ENCODE data around the gene OPCML.

Gene OPCML

DNA sequence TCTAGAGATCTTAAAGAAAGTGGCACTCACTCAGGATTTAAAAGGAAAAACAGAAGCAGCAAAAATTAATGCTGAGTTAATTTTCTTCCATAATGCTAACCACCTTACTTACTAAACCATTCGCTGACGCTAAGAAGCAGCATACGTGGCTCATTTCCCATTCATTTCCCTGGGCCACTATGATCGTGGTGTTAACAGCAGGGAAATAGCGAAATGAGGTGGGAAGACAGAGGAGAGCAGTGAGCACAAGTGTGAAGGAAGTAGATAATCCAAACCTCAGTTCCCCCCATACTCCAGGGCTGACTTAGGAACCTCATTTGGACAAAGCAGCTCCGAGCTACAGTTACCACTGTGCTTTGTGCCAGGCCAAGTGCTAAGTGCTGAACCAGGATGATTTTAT lies 723.2 kb downstream of the OPCML start:
- no peak for TF ChIP-seq EZH2phosphoT487 (IDR thresholded peaks at IDR 0.05; ENCODE audit: low read length)
- no peak for TF ChIP-seq EZH2 (optimal IDR thresholded peaks at IDR 0.05; ENCODE audit: low read depth, low read length)
- TF ChIP-seq, protein P1, sequence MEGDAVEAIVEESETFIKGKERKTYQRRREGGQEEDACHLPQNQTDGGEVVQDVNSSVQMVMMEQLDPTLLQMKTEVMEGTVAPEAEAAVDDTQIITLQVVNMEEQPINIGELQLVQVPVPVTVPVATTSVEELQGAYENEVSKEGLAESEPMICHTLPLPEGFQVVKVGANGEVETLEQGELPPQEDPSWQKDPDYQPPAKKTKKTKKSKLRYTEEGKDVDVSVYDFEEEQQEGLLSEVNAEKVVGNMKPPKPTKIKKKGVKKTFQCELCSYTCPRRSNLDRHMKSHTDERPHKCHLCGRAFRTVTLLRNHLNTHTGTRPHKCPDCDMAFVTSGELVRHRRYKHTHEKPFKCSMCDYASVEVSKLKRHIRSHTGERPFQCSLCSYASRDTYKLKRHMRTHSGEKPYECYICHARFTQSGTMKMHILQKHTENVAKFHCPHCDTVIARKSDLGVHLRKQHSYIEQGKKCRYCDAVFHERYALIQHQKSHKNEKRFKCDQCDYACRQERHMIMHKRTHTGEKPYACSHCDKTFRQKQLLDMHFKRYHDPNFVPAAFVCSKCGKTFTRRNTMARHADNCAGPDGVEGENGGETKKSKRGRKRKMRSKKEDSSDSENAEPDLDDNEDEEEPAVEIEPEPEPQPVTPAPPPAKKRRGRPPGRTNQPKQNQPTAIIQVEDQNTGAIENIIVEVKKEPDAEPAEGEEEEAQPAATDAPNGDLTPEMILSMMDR (IDR thresholded peaks at IDR 0.05; ENCODE audit: low read length) = no peak
- no peak overlapping the region for H3K4me3 ChIP-seq (ENCODE audit: low read length)
- DNase-seq = no peak

GRCh38 chr11:132804258-132804657 lies 728.0 kb downstream of the OPCML start:
- Histone ChIP-seq H3K27me3 (replicated peaks; ENCODE audit: insufficient read depth, low read length) (no peaks in the 10 kb centered on the region), H3F3A (ENCODE audit: insufficient read depth, low read length) (no peaks in the 10 kb centered on the region), H3K79me2 (ENCODE audit: low read length) (no peaks in the 10 kb centered on the region), H3K36me3 (replicated peaks; ENCODE audit: insufficient read depth, low read length) (no peaks in the 10 kb centered on the region), H3K4me3 (ENCODE audit: low read length) (no peak overlapping the region), H3K4me1 (ENCODE audit: low read length) (no peaks in the 10 kb centered on the region), H3K9me3 (replicated peaks; ENCODE audit: insufficient read depth, low read length) (no peaks in the 10 kb centered on the region; the same call in 1 of the 2 replicates), H3K9me2 (replicated peaks; ENCODE audit: insufficient read depth, low read length) (no peaks in the 10 kb centered on the region), H3K4me2 (ENCODE audit: low read depth, low read length) (no peak overlapping the region), H2AFZ (ENCODE audit: low read length) (no peak overlapping the region), H3K27ac (ENCODE audit: low read length) (no peak overlapping the region), H3K9ac (ENCODE audit: low read length) (no peak overlapping the region), H4K20me1 (ENCODE audit: insufficient read depth, low read length) (no peaks in the 10 kb centered on the region)
- no peak for DNase-seq
- TF ChIP-seq EZH2 (optimal IDR thresholded peaks at IDR 0.05; ENCODE audit: low read depth, low read length) (no peak), EZH2phosphoT487 (IDR thresholded peaks at IDR 0.05; ENCODE audit: low read length) (no peak)
- TF ChIP-seq, protein P1 (IDR thresholded peaks at IDR 0.05; ENCODE audit: low read length) = no peak

More for the DNA sequence above, 723.2 kb downstream of the OPCML start:
- no peaks in the 10 kb centered on the region for H3K27me3 ChIP-seq (replicated peaks; ENCODE audit: insufficient read depth, low read length)
- H3K9ac ChIP-seq (ENCODE audit: low read length) = no peak overlapping the region
- H3K4me1 ChIP-seq (ENCODE audit: low read length) = no peaks in the 10 kb centered on the region
- no peaks in the 10 kb centered on the region for H4K20me1 ChIP-seq (ENCODE audit: insufficient read depth, low read length)
- no peak overlapping the region for H2AFZ ChIP-seq (ENCODE audit: low read length)
- no peak overlapping the region for H3K27ac ChIP-seq (ENCODE audit: low read length)
- no peaks in the 10 kb centered on the region; the same call in 1 of the 2 replicates for H3K9me3 ChIP-seq (replicated peaks; ENCODE audit: insufficient read depth, low read length)
- H3K79me2 ChIP-seq (ENCODE audit: low read length) = no peaks in the 10 kb centered on the region
- no peaks in the 10 kb centered on the region for H3K36me3 ChIP-seq (replicated peaks; ENCODE audit: insufficient read depth, low read length)
- no peaks in the 10 kb centered on the region for H3F3A ChIP-seq (ENCODE audit: insufficient read depth, low read length)
- H3K4me2 ChIP-seq (ENCODE audit: low read depth, low read length) = no peak overlapping the region
- H3K9me2 ChIP-seq (replicated peaks; ENCODE audit: insufficient read depth, low read length) = no peaks in the 10 kb centered on the region

GRCh38 chr11:132803436-132803835 lies 728.9 kb downstream of the OPCML start:
- no peaks in the 10 kb centered on the region for H4K20me1 ChIP-seq (ENCODE audit: insufficient read depth, low read length)
- H3K36me3 ChIP-seq (replicated peaks; ENCODE audit: insufficient read depth, low read length) = no peaks in the 10 kb centered on the region
- no peaks in the 10 kb centered on the region for H3F3A ChIP-seq (ENCODE audit: insufficient read depth, low read length)
- no peaks in the 10 kb centered on the region for H3K4me1 ChIP-seq (ENCODE audit: low read length)
- no peaks in the 10 kb centered on the region; the same call in 1 of the 2 replicates for H3K9me3 ChIP-seq (replicated peaks; ENCODE audit: insufficient read depth, low read length)
- no peak overlapping the region for H3K4me3 ChIP-seq (ENCODE audit: low read length)
- H3K27ac ChIP-seq (ENCODE audit: low read length) = no peak overlapping the region
- H2AFZ ChIP-seq (ENCODE audit: low read length) = no peak overlapping the region
- no peak for DNase-seq
- H3K79me2 ChIP-seq (ENCODE audit: low read length) = no peaks in the 10 kb centered on the region
- TF ChIP-seq, protein P1 (IDR thresholded peaks at IDR 0.05; ENCODE audit: low read length) = no peak
- no peak for TF ChIP-seq EZH2phosphoT487 (IDR thresholded peaks at IDR 0.05; ENCODE audit: low read length)
- TF ChIP-seq EZH2 (optimal IDR thresholded peaks at IDR 0.05; ENCODE audit: low read depth, low read length) = no peak
- H3K4me2 ChIP-seq (ENCODE audit: low read depth, low read length) = no peak overlapping the region
- H3K9ac ChIP-seq (ENCODE audit: low read length) = no peak overlapping the region
- no peaks in the 10 kb centered on the region for H3K9me2 ChIP-seq (replicated peaks; ENCODE audit: insufficient read depth, low read length)
- H3K27me3 ChIP-seq (replicated peaks; ENCODE audit: insufficient read depth, low read length) = no peaks in the 10 kb centered on the region
